Measurements from ENCODE around the gene FGL2.
"Not testable (repeated sequence)": the region's sequence is repeated elsewhere in the genome, so short reads cannot be mapped to it uniquely, and the experiment has no call there.

FGL2 gene

GRCh38 chr7:77157034-77157433, 42.6 kb downstream of the FGL2 start:
- DNase-seq (ENCODE audit: low read depth in 4 of 4, low spot score in 1 of 4) = not testable (repeated sequence)

DNA sequence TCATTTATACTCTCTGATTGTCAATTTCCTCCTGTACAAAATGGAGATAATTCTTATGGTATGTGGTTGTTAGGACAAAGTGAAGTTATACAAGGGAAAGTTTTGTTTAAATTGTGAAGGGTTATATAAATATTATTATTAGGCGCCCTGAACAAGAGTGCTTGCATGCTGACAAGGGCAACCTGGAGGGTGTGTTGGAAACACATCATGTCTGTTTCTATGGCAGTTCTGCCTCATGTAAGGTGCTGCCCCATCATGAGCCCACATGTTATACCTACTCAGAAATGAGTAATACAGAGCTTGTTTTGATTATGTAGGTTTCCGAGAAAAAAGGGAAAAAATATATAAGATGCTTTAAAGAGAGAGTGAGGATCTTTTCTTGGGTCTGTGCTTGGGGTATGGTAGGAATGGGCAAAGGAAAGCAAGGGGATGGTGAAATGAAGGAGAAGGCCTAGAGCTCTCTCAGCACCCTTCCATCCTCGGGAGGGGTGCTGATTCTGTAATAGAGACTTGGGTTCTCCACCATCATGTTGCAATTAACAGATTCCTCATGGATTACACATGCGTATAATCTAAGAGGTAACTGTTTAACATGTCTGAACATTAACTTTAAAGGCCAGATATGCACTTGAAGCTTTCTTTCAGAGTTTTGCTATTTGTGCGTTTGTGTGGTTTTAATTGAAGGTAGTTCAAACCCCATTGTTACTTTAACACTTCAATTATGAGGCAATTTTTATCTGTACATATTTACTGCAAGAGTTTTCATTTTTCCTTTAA, 43.8 kb downstream of the FGL2 start:
- DNase-seq (ENCODE audit: low read depth in 4 of 4, low spot score in 1 of 4) = not testable (repeated sequence)

DNA sequence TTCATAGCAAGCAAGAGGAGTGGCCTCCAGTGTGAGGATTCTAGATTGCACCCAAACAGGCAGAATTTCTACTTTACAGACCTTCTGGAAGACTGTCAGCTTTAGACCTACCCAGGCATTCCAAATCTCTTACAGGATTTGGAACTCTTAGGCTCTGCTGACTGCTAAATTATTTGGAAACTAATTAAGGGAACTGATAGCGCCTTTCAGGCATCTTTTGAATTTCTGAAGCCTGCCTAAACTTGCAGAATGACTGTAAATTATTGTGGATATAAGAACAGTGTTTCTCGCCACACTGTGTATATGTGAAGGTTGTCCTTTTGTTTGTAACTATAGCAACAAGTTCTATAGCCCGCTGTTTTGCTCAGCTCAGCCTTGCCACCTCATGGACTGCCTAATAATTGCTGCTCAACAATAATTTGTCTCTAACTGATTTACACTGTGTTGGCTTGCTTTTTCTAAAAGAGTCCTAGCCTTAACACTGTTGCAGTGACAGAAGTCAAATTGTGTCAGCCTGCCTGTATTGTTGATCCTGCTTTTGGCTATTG, 44.6 kb downstream of the FGL2 start:
- not testable (repeated sequence) for DNase-seq (ENCODE audit: low read depth in 4 of 4, low spot score in 1 of 4)

GRCh38 chr7:77152232-77152631, 47.4 kb downstream of the FGL2 start:
- DNase-seq (ENCODE audit: low read depth in 4 of 4, low spot score in 1 of 4) = not testable (repeated sequence)

Data from stimulated activated CD4-positive, alpha-beta T cell treated with anti-CD3 and anti-CD28 coated beads, Interleukin-1b, Interleukin-23, amount 100 ng/mL, for 24 hours (primary cell).